HCT116 (cell line): Measurements from ENCODE around the gene VAV2. TPM values are rescaled to one million over a fixed set of nuclear protein-coding genes. Genes with fewer than 3 reads are reported as not detected.

Experiments used
- ATAC-seq: fragments of 200-7000 bp; cut with Tn5 transposase; 2 replicates; pipeline ENCODE4 v1.9.1; 2020; ENCODE audit warnings: mild to moderate bottlenecking, moderate library complexity
- BruUV-seq: library from RNA; stranded (reverse); fragments of 400-500 nt; replicated peaks from 2 replicates; lab custom pipeline; 2021; lab: Mats Ljungman, UMichigan
- CTCF ChIA-PET: fragments of 300-600 bp; sonication (Branson Sonifier 250); formaldehyde crosslinking; loops from one replicate; lab custom pipeline; 2021; ENCODE audit warnings: antibody characterized with exemption; lab: Charles Lee
- POLR2A ChIA-PET: fragments of 300-600, 350-600 bp; sonication (Branson Sonifier 250); formaldehyde crosslinking; loops from one replicate; lab custom pipeline; 2021; ENCODE audit warnings: antibody characterized with exemption; lab: Charles Lee
- RAD21 ChIA-PET, 2 experiments: fragments of 300-600 bp; sonication (Branson Sonifier 250); formaldehyde crosslinking; loops; one replicate each; lab custom pipeline; 2023; ENCODE audit warnings: low total read pairs in 2 of 2; ENCODE audit not compliant: uncharacterized antibody in 2 of 2, unreplicated experiment in 2 of 2, low non-redundant PET in 1 of 2; lab: Charles Lee
- DNase-seq: peaks from one replicate; pipeline ENCODE4 v3.0.0-alpha.2; 2010; ENCODE audit warnings: low read depth, low spot score
- H2AFZ ChIP-seq: fragments of 200-600 bp; shearing (Covaris generic), sonication (generic); 2 replicates; pipeline ENCODE4 v1.6.1; 2017; ENCODE audit warnings: low read depth, mixed run types, mixed read lengths, antibody characterized with exemption, low read length; ENCODE audit not compliant: poor library complexity, severe bottlenecking
- H3K27ac ChIP-seq: 2 replicates; pipeline ENCODE4 v1.5.1; 2012; ENCODE audit warnings: low read depth, low read length
- H3K27me3 ChIP-seq: fragments of 200-600 bp; sonication (generic); 2 replicates; pipeline ENCODE4 v1.6.1; 2016; ENCODE audit warnings: mixed run types, low read length, mixed read lengths; ENCODE audit not compliant: insufficient read depth
- H3K36me3 ChIP-seq, 2 experiments: fragments of 200-500 bp in 1 of 2; fragments of 200-600 bp in 1 of 2; sonication (Bioruptor generic) in 1 of 2; sonication (generic) in 1 of 2; 2 replicates each; pipeline versions ENCODE4 v1.5.1 to v1.6.1; 2014 to 2016; ENCODE audit warnings: low read length in 2 of 2, inconsistent platforms in 1 of 2, mixed read lengths in 1 of 2, mixed run types in 1 of 2; ENCODE audit not compliant: insufficient read depth in 2 of 2, control insufficient read depth in 1 of 2
- H3K4me1 ChIP-seq, 2 experiments: fragments of 200-600 bp in 1 of 2; sonication (generic) in 1 of 2; 2 replicates each; pipeline versions ENCODE4 v1.5.1 to v1.6.1; 2012 to 2017; ENCODE audit warnings: low read length in 2 of 2, inconsistent platforms in 1 of 2, mild to moderate bottlenecking in 1 of 2, mixed read lengths in 1 of 2, mixed run types in 1 of 2, moderate library complexity in 1 of 2; ENCODE audit not compliant: insufficient read depth in 2 of 2, control insufficient read depth in 1 of 2
- H3K4me2 ChIP-seq: fragments of 200-600 bp; sonication (generic); 2 replicates; pipeline ENCODE4 v1.6.1; 2017; ENCODE audit warnings: mixed run types, low read length, mixed read lengths
- H3K4me3 ChIP-seq, 2 experiments: fragments of 200-600 bp in 1 of 2; sonication (generic) in 1 of 2; replicated peaks in 1 of 2; 2 replicates each; pipeline ENCODE4 v1.5.1; 2011 to 2016; ENCODE audit warnings: low read length in 2 of 2, control low read depth in 1 of 2, low read depth in 1 of 2, mild to moderate bottlenecking in 1 of 2, mixed read lengths in 1 of 2, mixed run types in 1 of 2
- H3K79me2 ChIP-seq: fragments of 200-600 bp; sonication (generic); 2 replicates; pipeline ENCODE4 v1.6.1; 2017; ENCODE audit warnings: mild to moderate bottlenecking, mixed run types, low read length, moderate library complexity, mixed read lengths; ENCODE audit not compliant: insufficient read depth
- H3K9ac ChIP-seq: fragments of 200-600 bp; sonication (generic); 2 replicates; pipeline ENCODE4 v1.6.1; 2016; ENCODE audit warnings: low read length, mixed read lengths
- H3K9me2 ChIP-seq: fragments of 200-600 bp; sonication (generic), shearing (Covaris generic); 2 replicates; pipeline ENCODE4 v1.6.1; 2017; ENCODE audit warnings: mixed run types, mild to moderate bottlenecking, moderate library complexity; ENCODE audit not compliant: insufficient read depth
- H3K9me3 ChIP-seq, 2 experiments: fragments of 200-500 bp in 1 of 2; fragments of 200-600 bp in 1 of 2; sonication (Bioruptor generic) in 1 of 2; sonication (generic) in 1 of 2; 2 replicates each; pipeline ENCODE4 v1.6.1; 2014 to 2017; ENCODE audit warnings: low read length in 2 of 2, mixed read lengths in 2 of 2, inconsistent platforms in 1 of 2, low read depth in 1 of 2, mild to moderate bottlenecking in 1 of 2, mixed run types in 1 of 2, moderate library complexity in 1 of 2; ENCODE audit not compliant: control insufficient read depth in 1 of 2, insufficient read depth in 1 of 2
- H4K20me1 ChIP-seq: fragments of 200-600 bp; sonication (generic), shearing (Covaris generic); 2 replicates; pipeline ENCODE4 v1.6.1; 2017; ENCODE audit warnings: mixed run types, mild to moderate bottlenecking, moderate library complexity; ENCODE audit not compliant: insufficient read depth
- CEBPB ChIP-seq: IDR thresholded peaks from 2 replicates; pipeline ENCODE4 v1.6.1; 2012; ENCODE audit warnings: low read depth
- CTCF ChIP-seq, 3 experiments: fragments of 200-600 bp in 1 of 3; sonication (generic) in 1 of 3; IDR thresholded peaks in 2 of 3; conservative IDR thresholded peaks in 1 of 3; 2 replicates each; pipeline ENCODE4 v1.5.1; 2012 to 2017; ENCODE audit warnings: low read depth in 2 of 3, low read length in 2 of 3, antibody characterized with exemption in 1 of 3, borderline replicate concordance in 1 of 3, control low read depth in 1 of 3, mild to moderate bottlenecking in 1 of 3, mixed read lengths in 1 of 3, mixed run types in 1 of 3, moderate library complexity in 1 of 3; ENCODE audit not compliant: insufficient read depth in 1 of 3
- ELF1 ChIP-seq: IDR thresholded peaks from 2 replicates; pipeline ENCODE4 v1.6.1; 2012; ENCODE audit warnings: low read depth, borderline replicate concordance
- EZH2 ChIP-seq: fragments of 200-600 bp; sonication (generic); IDR thresholded peaks from 2 replicates; pipeline ENCODE4 v1.6.1; 2017; ENCODE audit warnings: antibody characterized with exemption, mixed run types
- JUND ChIP-seq: IDR thresholded peaks from 2 replicates; pipeline ENCODE4 v1.6.1; 2012
- MAX ChIP-seq: IDR thresholded peaks from 2 replicates; pipeline ENCODE4 v1.6.1; 2012
- POLR2A ChIP-seq: IDR thresholded peaks from 2 replicates; pipeline ENCODE4 v1.7.0; 2011; ENCODE audit warnings: borderline replicate concordance; ENCODE audit not compliant: insufficient read depth, insufficient read length; ENCODE audit errors: extremely low read depth
- POLR2AphosphoS5 ChIP-seq: IDR thresholded peaks from 2 replicates; pipeline ENCODE4 v1.6.1; 2011; ENCODE audit warnings: mild to moderate bottlenecking, low read depth, low read length, moderate library complexity
- SIN3A ChIP-seq: IDR thresholded peaks from 2 replicates; pipeline ENCODE4 v1.6.1; 2012; ENCODE audit warnings: low read depth
- SP1 ChIP-seq: IDR thresholded peaks from 2 replicates; pipeline ENCODE4 v1.6.1; 2012; ENCODE audit warnings: low read depth
- SRF ChIP-seq: IDR thresholded peaks from 2 replicates; pipeline ENCODE4 v1.6.1; 2012; ENCODE audit warnings: low read depth
- intact Hi-C: fragments of 100-400 bp; cut with micrococcal nuclease; formaldehyde crosslinking; loops from 2 replicates; pipeline ENCODE4 v1.10.0; 2022
- total RNA-seq: library from RNA; stranded (reverse); gene quantifications from one replicate; pipeline ENCODE4 v1.2.1, GENCODE V29; 2021; ENCODE audit not compliant: unreplicated experiment

The VAV2 gene
- total RNA-seq, 1 experiment from 2014 or later, result 33.2 TPM

GRCh38 chr9:133794016-133794760 is 197.9 kb downstream of the VAV2 start:
- Histone ChIP-seq H3K27me3 (no peaks in the 10 kb centered on the region), H3K4me1 (peaks cover 2 to 7% of the 10 kb centered on the region in 2 experiments; a peak in 2 of 4 replicates), H3K9me3 (no peaks in the 10 kb centered on the region), H3K36me3 (no peaks in the 10 kb centered on the region; a peak in 1 of 4 replicates), H3K9ac (no peak overlapping the region), H3K4me3 (no peak overlapping the region)
- intact Hi-C loops, result no loop called here
- CTCF ChIA-PET, result interaction anchor here (1.0 to 1.8 kb wide), 2 partner anchors 199 to 201 kb away, joined by 3 to 10 read pairs; no protein-coding TSS in a partner anchor
- no peak for ATAC-seq
- BruUV-seq, result no TSS peak
- TF ChIP-seq POLR2A, result no peak
- no peak for TF ChIP-seq SIN3A
- no peak for TF ChIP-seq POLR2AphosphoS5
- TF ChIP-seq JUND, result no peak
- TF ChIP-seq, all 23 proteins: peak for 0
- no peaks in the 10 kb centered on the region for H3K9me2 ChIP-seq
- H2AFZ ChIP-seq, result no peak overlapping the region
- no peak overlapping the region for H3K27ac ChIP-seq
- no peak overlapping the region for H3K4me2 ChIP-seq
- RAD21 ChIA-PET, result interaction anchor here (1.0 kb wide), 2 partner anchors 199 to 201 kb away, joined by 4 to 5 read pairs; no protein-coding TSS in a partner anchor
- no peaks in the 10 kb centered on the region for H3K79me2 ChIP-seq
- no peaks in the 10 kb centered on the region for H4K20me1 ChIP-seq
- no peak for DNase-seq
- POLR2A ChIA-PET, result no interaction called here

- BruUV-seq, result no TSS peak
- H3K4me2 ChIP-seq, result no peak overlapping the region
- RAD21 ChIA-PET, result interaction anchor here (1.0 kb wide), 2 partner anchors 200 to 202 kb away, joined by 4 to 5 read pairs; no protein-coding TSS in a partner anchor
Observed at GRCh38 chr9:133793471-133793870, 198.7 kb downstream of the VAV2 start.

More at GRCh38 chr9:133793471-133793870, 198.7 kb downstream of the VAV2 start:
- Histone ChIP-seq H4K20me1 (no peaks in the 10 kb centered on the region), H2AFZ (no peak overlapping the region), H3K79me2 (no peaks in the 10 kb centered on the region), H3K36me3 (no peaks in the 10 kb centered on the region; a peak in 1 of 4 replicates), H3K9me3 (no peaks in the 10 kb centered on the region), H3K4me1 (peaks cover 2 to 7% of the 10 kb centered on the region in 2 experiments; a peak in 2 of 4 replicates), H3K9ac (no peak overlapping the region), H3K9me2 (no peaks in the 10 kb centered on the region), H3K27me3 (no peaks in the 10 kb centered on the region), H3K4me3 (no peak overlapping the region), H3K27ac (no peak overlapping the region)
- CTCF ChIA-PET, result interaction anchor here (1.0 to 1.8 kb wide), 2 partner anchors 200 to 202 kb away, joined by 3 to 10 read pairs; no protein-coding TSS in a partner anchor
- intact Hi-C loops, result loop anchor here (1.0 to 2.0 kb wide), 2 partner anchors 201 to 305 kb away; no protein-coding TSS in a partner anchor
- DNase-seq (no peak), ATAC-seq (no peak)
- no peak for TF ChIP-seq POLR2A
- no peak for TF ChIP-seq JUND
- TF ChIP-seq MAX, result no peak
- no peak for TF ChIP-seq SRF
- no peak for TF ChIP-seq CTCF (IDR thresholded peaks at IDR 0.05 in 2 of 3, conservative IDR thresholded peaks at IDR 0.05 in 1 of 3; ENCODE audit: borderline replicate concordance in 1 of 3, insufficient read depth in 1 of 3, low read depth in 2 of 3, low read length in 2 of 3)
- TF ChIP-seq EZH2, result no peak
- no peak for TF ChIP-seq ELF1
- TF ChIP-seq CEBPB, result no peak
- no peak for TF ChIP-seq SP1
- TF ChIP-seq POLR2AphosphoS5, result no peak
- POLR2A ChIA-PET, result no interaction called here
